GM19438 (cell line): Measurements from ENCODE around the gene KCNAB2.

Experiments used
- ATAC-seq: cut with Tn5 transposase; IDR thresholded peaks from one replicate; pipeline ENCODE4 v1.9.1; 2021; ENCODE audit warnings: low read depth; ENCODE audit not compliant: unreplicated experiment

KCNAB2 gene

DNA sequence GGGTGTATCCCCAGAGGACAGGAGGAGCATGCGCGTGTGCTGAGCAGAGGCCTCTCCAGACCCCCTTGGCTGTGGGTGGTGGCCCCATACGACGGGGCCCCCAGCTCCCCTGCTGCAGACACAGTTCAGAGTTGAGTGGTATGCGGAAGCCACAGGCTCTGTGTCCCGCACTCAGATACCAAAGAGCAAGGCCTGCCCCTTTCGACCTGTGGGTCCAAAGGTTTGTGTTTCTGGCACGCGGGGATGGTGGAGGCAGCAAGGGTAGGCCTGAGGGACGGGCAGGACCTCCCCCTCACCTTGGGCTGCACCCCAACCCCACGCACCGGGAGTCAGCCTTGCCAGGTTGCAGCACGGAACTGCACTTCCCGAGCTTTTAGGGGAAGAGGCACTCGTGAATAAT is at the start of gene KCNAB2:
Gene KCNAB2, plus strand, starts transcription at position 328 of the 400 bp plus-strand sequence. CDS start 5,649 bp downstream, outside the sequence.
- ATAC-seq: no peak

- no peak for ATAC-seq
Observed at GRCh38 chr1:5996641-5997270, 48.9 kb upstream of the KCNAB2 start.

DNA sequence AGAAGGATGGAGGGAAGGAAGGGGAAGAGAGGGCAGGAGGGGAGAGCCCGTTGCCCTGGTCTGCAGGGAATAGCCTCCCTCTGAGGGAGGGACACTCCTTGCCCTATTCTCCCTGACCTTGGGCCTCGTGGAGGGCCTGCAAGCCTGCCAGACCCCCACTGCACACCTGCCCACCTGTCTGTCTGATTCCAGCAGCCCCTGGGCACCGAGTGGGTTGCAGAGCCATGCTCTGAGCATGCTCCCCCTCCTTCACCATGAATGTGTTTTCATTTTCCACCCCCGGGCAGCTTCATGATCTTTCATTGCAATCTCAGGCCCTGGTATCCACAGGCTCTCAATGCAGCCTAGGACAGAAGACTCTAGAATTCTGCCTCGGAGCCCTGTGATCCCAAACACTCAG is 48.4 kb upstream of the KCNAB2 start:
- ATAC-seq: no peak

GRCh38 chr1:5998051-5998905 is 47.4 kb upstream of the KCNAB2 start:
- no peak for ATAC-seq

GRCh38 chr1:5998906-5999301 is 46.8 kb upstream of the KCNAB2 start:
- ATAC-seq: no peak

GRCh38 chr1:5999711-6000443 is 45.8 kb upstream of the KCNAB2 start:
- no peak for ATAC-seq

DNA sequence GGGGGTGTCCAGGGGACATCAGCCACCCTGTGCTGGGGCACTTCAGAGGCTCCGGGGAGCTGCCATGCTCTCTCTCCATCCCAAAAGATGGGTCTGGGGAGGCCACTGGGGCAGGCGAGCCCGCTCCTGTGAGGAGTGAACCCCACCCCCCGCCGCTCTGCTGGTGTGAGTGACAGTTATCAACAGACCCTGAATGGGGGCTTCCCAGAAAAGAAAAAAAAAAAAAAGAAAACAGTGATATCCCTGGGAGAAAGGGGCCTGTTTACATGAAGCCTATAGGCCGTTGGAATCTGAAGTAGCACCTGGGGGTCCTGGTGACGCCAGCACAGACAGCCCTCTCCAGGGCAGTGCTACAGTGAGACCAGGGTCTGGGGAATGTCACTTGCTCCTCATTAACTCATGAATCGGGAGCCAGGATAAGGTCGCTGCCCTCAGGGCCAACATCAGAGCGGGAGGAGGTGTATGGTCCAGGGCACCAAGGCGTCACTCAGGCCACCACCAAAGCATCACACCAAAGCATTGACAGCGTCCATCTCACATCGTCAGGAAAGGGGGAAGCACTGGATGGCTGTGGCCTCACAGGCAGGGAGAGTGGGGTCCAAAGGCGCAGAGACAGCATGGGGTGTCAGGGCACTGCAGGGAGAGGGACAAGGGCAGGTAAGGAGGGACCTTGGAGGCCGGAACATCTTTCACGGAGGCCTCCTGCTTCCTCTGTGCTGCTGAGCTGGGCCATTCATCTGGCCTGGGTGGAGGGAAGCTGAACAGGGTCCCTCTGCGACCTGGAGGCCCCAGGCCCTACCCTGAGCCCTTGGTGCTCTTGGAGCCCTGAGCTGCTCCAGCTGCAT is 45.0 kb upstream of the KCNAB2 start:
- no peak for ATAC-seq

- no peak for ATAC-seq
Observed at GRCh38 chr1:6001992-6002576, 43.6 kb upstream of the KCNAB2 start.

DNA sequence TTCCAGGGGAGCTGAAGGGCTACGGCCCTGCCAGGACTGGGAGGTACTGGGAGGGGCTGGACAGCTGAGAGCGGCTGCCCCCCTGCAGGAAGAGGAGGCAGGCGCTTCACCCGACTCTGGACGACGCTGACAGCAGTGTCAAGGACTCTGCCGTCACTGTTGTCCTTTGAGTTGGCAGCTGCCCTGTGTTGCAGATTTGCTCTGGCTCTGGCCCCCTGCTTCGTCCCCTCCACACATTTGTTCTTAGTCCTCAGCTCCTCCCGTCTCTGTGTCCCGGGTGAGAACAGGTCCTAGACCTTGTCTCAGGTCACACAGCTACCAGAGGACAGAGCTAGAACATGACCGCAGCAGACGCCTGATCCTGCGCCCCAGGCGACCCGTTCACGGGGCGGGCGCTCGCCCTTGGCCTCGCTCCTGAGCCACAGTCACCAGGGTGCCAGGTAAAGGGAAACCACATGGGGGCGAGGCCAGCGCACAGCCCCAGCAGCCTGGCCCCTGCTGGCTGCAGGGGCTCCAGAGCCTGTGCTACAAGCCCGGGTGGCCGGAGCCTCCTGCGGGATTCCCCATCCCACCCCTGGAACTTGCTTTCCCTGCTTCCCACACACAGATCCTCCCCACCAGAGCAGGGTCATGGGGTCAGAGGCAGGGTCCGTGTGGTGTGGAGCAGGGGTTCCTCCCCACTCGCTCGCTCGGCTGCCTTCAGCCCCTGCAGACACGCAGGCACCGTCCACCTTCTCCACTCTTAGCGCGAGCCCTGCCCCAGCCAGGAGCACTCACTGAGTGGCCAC is 42.8 kb upstream of the KCNAB2 start:
- ATAC-seq: no peak

DNA sequence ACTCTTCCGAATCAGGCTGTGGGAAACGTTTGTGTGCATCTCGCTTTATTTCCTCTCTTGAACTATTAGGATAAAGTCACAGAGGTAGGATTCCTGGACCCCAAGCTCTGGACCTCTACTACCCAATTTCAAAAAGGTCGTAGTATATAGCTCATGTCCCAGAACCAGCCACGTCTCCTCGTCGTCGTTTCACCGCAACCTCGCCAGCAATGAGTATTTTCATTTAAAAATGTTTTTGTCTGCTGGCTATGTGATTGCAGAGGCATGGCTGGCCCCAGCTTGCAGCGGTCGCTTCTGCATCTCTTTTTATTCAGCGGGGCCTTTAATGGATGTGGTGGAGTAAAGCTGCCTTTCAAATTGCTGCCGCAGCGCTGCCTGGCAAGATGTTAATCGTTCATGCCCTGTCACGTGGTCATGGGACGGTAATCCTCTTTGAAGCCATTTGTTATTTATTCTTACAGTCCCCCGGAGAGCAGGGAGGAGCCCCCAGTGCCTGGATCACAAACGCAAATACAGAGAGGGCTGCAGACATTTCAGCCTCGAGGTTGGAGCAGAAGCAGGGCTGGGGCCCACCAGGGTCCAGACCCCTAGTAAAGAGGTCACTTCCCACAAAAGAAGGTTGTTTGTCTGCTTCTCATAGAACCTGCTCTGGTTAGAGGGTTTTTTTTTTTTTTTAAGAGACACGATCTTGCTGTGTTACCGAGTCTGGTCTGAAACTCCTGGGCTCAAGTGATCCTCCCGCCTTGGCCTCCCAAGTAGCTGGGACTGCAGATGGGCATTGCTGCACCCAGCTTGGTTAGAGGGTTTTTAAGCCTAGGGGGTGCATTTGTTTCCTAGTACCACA is 41.9 kb upstream of the KCNAB2 start:
- no peak for ATAC-seq

DNA sequence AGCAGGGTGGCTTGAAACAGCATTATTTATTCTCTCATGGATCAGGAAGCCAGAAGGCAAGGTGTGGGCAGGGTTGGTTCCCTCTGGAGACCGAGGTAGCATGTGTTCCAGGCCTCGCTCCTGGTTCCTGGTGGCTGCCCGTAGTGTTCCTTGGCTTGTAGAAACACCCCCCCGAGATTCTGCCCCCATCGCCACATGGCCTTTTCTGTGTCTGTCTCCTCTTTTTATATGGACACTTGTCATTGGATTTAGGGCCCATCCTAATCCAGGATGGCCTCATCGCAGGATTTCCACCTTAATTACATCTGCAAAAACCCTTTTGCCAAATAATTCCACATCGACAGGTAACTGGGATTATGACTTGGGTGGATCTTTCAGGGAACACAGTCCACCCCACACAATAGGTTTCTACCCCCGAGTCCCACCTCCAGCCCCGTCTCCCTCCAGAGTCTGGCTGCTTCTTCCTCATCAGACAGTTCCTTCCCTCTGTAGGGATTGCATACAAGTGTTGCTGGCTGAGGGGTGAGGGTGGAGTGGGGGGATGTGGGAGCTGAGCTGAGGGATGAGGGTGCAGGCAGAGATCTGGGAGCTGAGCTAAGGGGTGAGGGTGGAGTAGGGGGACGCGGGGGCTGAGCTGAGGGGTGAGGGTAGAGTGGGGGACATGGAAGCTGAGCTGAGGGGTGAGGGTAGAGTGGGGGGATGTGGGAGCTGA is 41.1 kb upstream of the KCNAB2 start:
- ATAC-seq: no peak

DNA sequence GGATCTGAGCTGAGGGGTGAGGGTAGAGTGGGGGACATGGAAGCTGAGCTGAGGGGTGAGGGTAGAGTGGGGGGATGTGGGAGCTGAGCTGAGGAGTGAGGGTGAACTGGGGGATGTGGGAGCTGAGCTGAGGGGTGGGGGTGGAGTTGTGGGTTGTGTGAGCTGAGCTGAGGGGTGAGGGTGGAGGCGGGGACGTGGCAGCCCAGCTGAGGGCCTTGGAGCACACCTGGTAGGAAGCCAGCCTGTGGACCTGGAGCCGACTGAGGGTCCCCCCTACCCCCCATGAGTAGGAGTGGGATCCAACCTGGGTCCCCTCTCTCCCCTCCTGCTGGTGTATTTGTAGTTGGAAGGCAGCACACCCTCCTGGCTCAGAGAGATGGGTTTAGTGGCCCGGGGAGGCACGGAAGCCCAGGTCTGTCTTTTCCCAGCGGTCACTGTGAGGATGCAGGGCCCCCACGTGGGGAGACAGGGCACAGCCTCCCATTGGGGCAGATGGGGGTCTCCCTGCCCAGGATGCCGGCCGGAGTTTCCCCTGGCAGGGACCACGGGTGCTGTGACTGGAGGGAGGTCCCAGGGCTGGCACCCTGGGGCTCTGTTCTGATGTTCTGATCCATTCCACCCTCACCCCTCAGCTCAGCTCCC is 40.3 kb upstream of the KCNAB2 start:
- ATAC-seq: no peak

DNA sequence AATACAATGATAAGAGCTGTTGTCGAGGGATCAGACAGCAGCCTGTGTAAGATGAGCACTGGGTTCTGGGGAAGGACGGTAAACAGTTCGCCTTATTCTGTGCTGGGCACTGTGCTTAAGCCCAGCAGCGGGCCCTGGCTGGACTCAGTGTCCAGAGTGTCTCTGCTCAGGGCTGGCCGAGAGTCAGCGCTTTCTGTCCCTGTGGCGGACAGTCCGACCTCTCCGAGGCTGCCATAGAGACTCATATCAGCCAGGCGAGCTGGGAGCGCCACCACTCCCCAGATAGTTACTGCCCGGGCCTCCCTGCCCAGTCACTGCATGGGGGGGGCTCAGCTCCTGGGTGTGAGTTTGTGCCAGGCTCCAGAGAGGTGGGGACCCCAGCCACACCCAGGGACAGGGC is 38.8 kb upstream of the KCNAB2 start:
- ATAC-seq: no peak

DNA sequence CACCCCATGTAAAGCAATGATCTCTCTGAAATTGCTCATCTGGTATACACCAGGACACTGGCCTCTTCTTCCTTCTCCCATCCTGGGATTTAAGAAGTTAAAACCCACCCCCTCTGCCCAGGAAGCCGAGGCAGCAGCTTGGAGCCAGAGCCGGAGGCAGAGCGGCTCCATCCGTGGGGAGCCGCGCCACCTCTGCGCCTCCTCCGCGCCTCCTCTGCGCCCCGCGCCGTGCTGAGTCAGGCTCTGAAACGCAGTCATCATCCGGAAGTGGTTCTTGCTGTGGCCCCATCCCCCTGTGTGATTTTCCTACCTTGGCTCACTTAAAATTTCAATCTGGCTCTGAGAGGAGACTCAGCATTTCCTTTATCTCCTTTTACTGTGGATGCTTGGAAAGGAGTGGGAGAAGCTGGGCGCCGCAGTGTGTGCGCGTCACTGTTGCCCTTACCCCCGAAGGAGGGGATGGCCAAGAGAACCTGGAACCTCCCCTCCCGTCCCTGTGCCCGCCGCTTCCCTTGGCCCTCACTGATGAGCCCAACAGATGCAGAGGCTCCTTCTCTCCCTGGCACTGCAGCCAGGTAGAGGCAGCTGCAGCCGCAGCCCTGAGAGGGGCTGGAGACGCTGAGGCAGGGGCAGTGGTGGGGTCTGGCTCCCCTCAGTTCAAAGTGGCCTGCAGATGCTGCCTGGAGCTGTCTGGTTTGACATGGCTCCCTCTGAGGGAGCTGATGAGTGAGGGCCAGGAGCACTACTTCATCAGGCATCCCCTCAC is 38.2 kb upstream of the KCNAB2 start:
- no peak for ATAC-seq

DNA sequence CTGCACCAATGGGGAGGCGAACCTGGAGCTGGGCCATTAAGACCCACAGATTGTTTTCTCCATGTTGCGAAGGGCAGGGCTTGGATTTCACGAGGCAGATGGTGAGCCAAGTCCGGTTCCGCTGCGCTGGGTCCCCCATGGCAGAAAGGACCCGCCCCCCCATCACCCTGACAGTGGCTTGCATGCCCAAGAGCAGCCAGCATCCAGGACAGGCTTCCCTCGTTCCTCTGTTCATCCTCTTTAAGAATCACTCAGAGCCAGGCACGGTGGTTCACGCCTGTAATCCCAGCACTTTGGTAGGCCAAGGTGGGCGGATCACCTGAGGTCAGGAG is 37.6 kb upstream of the KCNAB2 start:
- no peak for ATAC-seq

- ATAC-seq: no peak
Observed at GRCh38 chr1:6008696-6009095, 37.0 kb upstream of the KCNAB2 start.
